Ishikawa (cell line): Measurements from ENCODE around the gene TBXAS1.

Experiments
- CEBPB ChIP-seq: IDR thresholded peaks from 2 replicates; pipeline ENCODE4 v1.6.1; 2012
- EP300 ChIP-seq: IDR thresholded peaks from 2 replicates; pipeline ENCODE4 v1.6.1; 2012; ENCODE audit warnings: borderline replicate concordance
- NFIC ChIP-seq: IDR thresholded peaks from 2 replicates; pipeline ENCODE4 v1.6.1; 2012
- TAF1 ChIP-seq: IDR thresholded peaks from 2 replicates; pipeline ENCODE4 v1.6.1; 2012; ENCODE audit warnings: low read depth, mild to moderate bottlenecking
- TCF12 ChIP-seq: IDR thresholded peaks from 2 replicates; pipeline ENCODE4 v1.6.1; 2012; ENCODE audit warnings: low read depth
- TF ChIP-seq, protein P1 (sequence below): IDR thresholded peaks from 2 replicates; pipeline ENCODE4 v1.6.1; 2012; ENCODE audit warnings: low read depth, mild to moderate bottlenecking
- TF ChIP-seq, protein P2 (sequence below): IDR thresholded peaks from 2 replicates; pipeline ENCODE4 v1.6.1; 2012

DNA sequence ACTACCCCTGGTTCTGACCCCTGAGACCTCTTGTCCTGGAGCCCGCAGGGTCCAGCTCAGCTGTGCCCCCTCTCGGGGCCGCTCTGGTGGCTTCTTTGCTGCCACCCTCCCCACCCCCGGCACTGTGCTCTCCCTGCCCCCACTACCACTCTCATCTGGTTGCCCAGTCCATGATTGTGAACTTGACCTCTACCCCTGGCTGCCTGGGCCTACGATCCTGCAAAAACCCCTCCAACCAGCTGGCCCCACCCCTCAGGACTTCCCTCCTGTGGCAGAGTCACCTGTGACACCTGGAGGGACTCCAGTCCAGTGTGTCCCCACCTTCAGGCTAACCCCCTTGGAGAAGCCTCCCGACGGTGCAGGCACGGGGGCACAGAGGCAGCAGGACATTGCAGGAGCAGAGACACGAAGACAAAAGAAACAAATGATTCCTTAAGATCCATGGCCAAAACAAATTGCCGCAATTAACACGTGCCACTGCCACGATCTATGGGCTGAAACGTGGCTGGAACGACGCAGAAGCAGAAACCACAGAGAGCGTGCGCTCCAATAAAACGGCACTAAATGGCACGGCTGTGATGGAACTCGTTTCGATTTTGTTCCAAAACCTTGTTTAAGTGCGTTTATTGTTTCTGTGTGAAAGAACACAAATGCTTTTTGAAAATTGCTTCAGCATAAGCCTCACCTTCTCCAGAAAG lies 161.7 kb downstream of the TBXAS1 start:
- no peak for TF ChIP-seq CEBPB
- TF ChIP-seq NFIC = no peak
- no peak for TF ChIP-seq EP300
- TF ChIP-seq TAF1 = no peak
- TF ChIP-seq, protein P1, sequence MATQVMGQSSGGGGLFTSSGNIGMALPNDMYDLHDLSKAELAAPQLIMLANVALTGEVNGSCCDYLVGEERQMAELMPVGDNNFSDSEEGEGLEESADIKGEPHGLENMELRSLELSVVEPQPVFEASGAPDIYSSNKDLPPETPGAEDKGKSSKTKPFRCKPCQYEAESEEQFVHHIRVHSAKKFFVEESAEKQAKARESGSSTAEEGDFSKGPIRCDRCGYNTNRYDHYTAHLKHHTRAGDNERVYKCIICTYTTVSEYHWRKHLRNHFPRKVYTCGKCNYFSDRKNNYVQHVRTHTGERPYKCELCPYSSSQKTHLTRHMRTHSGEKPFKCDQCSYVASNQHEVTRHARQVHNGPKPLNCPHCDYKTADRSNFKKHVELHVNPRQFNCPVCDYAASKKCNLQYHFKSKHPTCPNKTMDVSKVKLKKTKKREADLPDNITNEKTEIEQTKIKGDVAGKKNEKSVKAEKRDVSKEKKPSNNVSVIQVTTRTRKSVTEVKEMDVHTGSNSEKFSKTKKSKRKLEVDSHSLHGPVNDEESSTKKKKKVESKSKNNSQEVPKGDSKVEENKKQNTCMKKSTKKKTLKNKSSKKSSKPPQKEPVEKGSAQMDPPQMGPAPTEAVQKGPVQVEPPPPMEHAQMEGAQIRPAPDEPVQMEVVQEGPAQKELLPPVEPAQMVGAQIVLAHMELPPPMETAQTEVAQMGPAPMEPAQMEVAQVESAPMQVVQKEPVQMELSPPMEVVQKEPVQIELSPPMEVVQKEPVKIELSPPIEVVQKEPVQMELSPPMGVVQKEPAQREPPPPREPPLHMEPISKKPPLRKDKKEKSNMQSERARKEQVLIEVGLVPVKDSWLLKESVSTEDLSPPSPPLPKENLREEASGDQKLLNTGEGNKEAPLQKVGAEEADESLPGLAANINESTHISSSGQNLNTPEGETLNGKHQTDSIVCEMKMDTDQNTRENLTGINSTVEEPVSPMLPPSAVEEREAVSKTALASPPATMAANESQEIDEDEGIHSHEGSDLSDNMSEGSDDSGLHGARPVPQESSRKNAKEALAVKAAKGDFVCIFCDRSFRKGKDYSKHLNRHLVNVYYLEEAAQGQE = no peak
- TF ChIP-seq, protein P2, sequence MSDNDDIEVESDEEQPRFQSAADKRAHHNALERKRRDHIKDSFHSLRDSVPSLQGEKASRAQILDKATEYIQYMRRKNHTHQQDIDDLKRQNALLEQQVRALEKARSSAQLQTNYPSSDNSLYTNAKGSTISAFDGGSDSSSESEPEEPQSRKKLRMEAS = no peak
- TF ChIP-seq TCF12 = no peak
